Jurkat, Clone E6-1 (cell line): ENCODE measurements around the gene SMARCA4.
"Not testable (repeated sequence)": the region's sequence is repeated elsewhere in the genome, so short reads cannot be mapped to it uniquely, and the experiment has no call there.

ENCODE experiments used
- DNase-seq: peaks from one replicate; pipeline ENCODE4 v3.0.0-alpha.2; 2011; ENCODE audit warnings: low read depth, low spot score
- H3K4me3 ChIP-seq: 2 replicates; pipeline ENCODE4 v1.5.1; 2011; ENCODE audit warnings: mild to moderate bottlenecking, low read length, control low read depth, moderate library complexity

The SMARCA4 gene

GRCh38 chr19:10968527-10969135 is 7.8 kb downstream of the SMARCA4 start:
- peak overlapping the region; percentile 19 for H3K4me3 ChIP-seq

GRCh38 chr19:10971107-10971726 is 10.4 kb downstream of the SMARCA4 start:
- H3K4me3 ChIP-seq, result no peak overlapping the region
- DNase-seq, result no peak

More at GRCh38 chr19:10968527-10969135, 7.8 kb downstream of the SMARCA4 start:
- DNase-seq, result peak; percentile 79

- no peak overlapping the region for H3K4me3 ChIP-seq
- DNase-seq, result no peak
These were observed 14.7 kb downstream of the SMARCA4 start for GRCh38 chr19:10975374-10976130.

- no peak overlapping the region for H3K4me3 ChIP-seq
- no peak for DNase-seq
These were observed 15.5 kb downstream of the SMARCA4 start for GRCh38 chr19:10976131-10976892.

- no peak for DNase-seq
- H3K4me3 ChIP-seq, result no peak overlapping the region
These were observed 16.9 kb downstream of the SMARCA4 start for GRCh38 chr19:10977742-10978092.

- H3K4me3 ChIP-seq, result no peak overlapping the region; the same call in 1 of the 2 replicates
- peak; percentile 54 for DNase-seq
These were observed 19.1 kb downstream of the SMARCA4 start for GRCh38 chr19:10979951-10980381.

GRCh38 chr19:10981252-10981895 is 20.5 kb downstream of the SMARCA4 start:
- H3K4me3 ChIP-seq, result no peak overlapping the region
- DNase-seq, result no peak

GRCh38 chr19:10983026-10983425 is 22.2 kb downstream of the SMARCA4 start:
- H3K4me3 ChIP-seq, result no peak overlapping the region
- no peak for DNase-seq

- no peak for DNase-seq
- H3K4me3 ChIP-seq, result no peak overlapping the region
These were observed 23.4 kb downstream of the SMARCA4 start for GRCh38 chr19:10984166-10984735.

GRCh38 chr19:10985502-10985901 is 24.7 kb downstream of the SMARCA4 start:
- H3K4me3 ChIP-seq, result no peak overlapping the region
- DNase-seq, result no peak

- DNase-seq, result no peak
- H3K4me3 ChIP-seq, result no peak overlapping the region
These were observed 25.7 kb downstream of the SMARCA4 start for GRCh38 chr19:10986301-10987127.

GRCh38 chr19:10987571-10988297 is 26.9 kb downstream of the SMARCA4 start:
- H3K4me3 ChIP-seq, result no peak overlapping the region
- DNase-seq, result no peak

- DNase-seq, result no peak
- no peak overlapping the region for H3K4me3 ChIP-seq
These were observed 27.6 kb downstream of the SMARCA4 start for GRCh38 chr19:10988380-10988779.

- no peak for DNase-seq
- H3K4me3 ChIP-seq, result no peak overlapping the region
These were observed 28.1 kb downstream of the SMARCA4 start for GRCh38 chr19:10988921-10989320.

GRCh38 chr19:10991076-10991475 is 30.2 kb downstream of the SMARCA4 start:
- DNase-seq, result no peak
- no peak overlapping the region for H3K4me3 ChIP-seq

GRCh38 chr19:10991521-10992081 is 30.8 kb downstream of the SMARCA4 start:
- no peak for DNase-seq
- H3K4me3 ChIP-seq, result no peak overlapping the region

- H3K4me3 ChIP-seq, DNase-seq: not testable (repeated sequence)
These were observed 31.3 kb downstream of the SMARCA4 start for GRCh38 chr19:10992174-10992573.
